HEK293 (cell line): Measurements from ENCODE around the gene TRIM28.

ENCODE experiments used
- ZNF155 ChIP-seq: fragments of 450-650 bp; formaldehyde crosslinking; IDR thresholded peaks from 2 replicates; pipeline ENCODE4 v1.5.1; 2016; ENCODE audit warnings: missing biosample characterization, missing genetic modification characterization
- ZNF24 ChIP-seq: fragments of 450-650 bp; formaldehyde crosslinking; IDR thresholded peaks from 2 replicates; pipeline ENCODE4 v1.5.1; 2016; ENCODE audit warnings: missing biosample characterization, missing genetic modification characterization
- ZNF350 ChIP-seq: fragments of 450-650 bp; formaldehyde crosslinking; IDR thresholded peaks from 2 replicates; pipeline ENCODE4 v1.5.0; 2017; ENCODE audit warnings: missing biosample characterization, mild to moderate bottlenecking, missing genetic modification characterization
- ZNF629 ChIP-seq: fragments of 450-650 bp; formaldehyde crosslinking; IDR thresholded peaks from 2 replicates; pipeline ENCODE4 v1.5.1; 2017; ENCODE audit warnings: missing biosample characterization, missing genetic modification characterization
- TF ChIP-seq, protein P1 (sequence below): fragments of 450-650 bp; formaldehyde crosslinking; IDR thresholded peaks from 2 replicates; pipeline ENCODE4 v1.5.1; 2016; ENCODE audit warnings: missing biosample characterization, missing genetic modification characterization
- TF ChIP-seq, protein P2 (sequence below): fragments of 450-650 bp; formaldehyde crosslinking; IDR thresholded peaks from 2 replicates; pipeline ENCODE4 v1.5.1; 2016; ENCODE audit warnings: missing biosample characterization, missing genetic modification characterization, low read depth

DNA sequence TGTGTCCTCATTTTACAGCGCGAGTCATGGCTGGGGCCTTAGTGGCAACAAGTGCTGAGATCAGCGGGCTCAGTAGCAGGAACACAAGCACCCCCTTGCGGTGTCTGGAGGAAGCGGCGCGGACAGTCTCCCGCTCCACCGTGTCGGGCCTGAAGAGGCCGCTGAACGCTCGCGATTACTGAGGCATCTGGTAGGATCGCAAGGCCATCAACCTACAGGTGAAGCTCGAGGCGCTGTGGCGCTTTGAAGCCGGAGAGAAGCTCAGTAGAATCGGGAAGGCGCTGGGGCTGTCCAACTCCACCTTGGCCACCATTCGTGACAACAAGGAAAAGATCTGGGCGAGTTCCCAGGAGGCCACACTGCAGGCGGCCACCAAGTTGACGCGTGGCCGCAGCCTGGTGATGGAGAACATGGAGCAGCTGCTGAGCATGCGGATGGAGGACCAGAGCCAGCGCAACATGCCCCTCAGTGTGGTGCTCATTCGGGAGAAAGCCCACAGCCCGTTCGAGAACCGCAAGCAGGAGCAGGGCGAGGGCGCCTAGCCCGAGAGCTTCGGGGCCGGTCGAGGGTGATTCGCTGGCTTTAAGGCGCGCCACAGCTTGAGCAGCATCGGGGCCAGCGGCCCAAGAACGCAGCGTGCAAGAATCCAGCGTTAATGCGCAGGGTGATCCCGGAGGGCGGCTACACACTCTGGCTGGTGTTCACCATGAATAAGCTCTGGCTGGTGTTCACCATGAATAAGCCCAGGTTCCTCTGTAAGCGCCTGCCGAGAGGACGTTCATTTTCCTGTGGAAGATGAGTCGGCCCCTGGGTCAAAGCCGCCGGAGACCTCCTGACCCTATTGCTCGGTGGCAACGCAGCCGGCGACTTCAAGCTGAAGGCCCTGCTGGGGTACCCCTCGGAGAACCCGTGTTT, 37.6 kb downstream of the TRIM28 start:
- no peak for TF ChIP-seq ZNF629
- TF ChIP-seq ZNF24 (tag by site-specific recombination) = no peak
- no peak for TF ChIP-seq ZNF155
- TF ChIP-seq ZNF350 (tag by site-specific recombination) = no peak
- TF ChIP-seq, protein P1, sequence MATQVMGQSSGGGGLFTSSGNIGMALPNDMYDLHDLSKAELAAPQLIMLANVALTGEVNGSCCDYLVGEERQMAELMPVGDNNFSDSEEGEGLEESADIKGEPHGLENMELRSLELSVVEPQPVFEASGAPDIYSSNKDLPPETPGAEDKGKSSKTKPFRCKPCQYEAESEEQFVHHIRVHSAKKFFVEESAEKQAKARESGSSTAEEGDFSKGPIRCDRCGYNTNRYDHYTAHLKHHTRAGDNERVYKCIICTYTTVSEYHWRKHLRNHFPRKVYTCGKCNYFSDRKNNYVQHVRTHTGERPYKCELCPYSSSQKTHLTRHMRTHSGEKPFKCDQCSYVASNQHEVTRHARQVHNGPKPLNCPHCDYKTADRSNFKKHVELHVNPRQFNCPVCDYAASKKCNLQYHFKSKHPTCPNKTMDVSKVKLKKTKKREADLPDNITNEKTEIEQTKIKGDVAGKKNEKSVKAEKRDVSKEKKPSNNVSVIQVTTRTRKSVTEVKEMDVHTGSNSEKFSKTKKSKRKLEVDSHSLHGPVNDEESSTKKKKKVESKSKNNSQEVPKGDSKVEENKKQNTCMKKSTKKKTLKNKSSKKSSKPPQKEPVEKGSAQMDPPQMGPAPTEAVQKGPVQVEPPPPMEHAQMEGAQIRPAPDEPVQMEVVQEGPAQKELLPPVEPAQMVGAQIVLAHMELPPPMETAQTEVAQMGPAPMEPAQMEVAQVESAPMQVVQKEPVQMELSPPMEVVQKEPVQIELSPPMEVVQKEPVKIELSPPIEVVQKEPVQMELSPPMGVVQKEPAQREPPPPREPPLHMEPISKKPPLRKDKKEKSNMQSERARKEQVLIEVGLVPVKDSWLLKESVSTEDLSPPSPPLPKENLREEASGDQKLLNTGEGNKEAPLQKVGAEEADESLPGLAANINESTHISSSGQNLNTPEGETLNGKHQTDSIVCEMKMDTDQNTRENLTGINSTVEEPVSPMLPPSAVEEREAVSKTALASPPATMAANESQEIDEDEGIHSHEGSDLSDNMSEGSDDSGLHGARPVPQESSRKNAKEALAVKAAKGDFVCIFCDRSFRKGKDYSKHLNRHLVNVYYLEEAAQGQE (tag by site-specific recombination) = no peak
- TF ChIP-seq, protein P2, sequence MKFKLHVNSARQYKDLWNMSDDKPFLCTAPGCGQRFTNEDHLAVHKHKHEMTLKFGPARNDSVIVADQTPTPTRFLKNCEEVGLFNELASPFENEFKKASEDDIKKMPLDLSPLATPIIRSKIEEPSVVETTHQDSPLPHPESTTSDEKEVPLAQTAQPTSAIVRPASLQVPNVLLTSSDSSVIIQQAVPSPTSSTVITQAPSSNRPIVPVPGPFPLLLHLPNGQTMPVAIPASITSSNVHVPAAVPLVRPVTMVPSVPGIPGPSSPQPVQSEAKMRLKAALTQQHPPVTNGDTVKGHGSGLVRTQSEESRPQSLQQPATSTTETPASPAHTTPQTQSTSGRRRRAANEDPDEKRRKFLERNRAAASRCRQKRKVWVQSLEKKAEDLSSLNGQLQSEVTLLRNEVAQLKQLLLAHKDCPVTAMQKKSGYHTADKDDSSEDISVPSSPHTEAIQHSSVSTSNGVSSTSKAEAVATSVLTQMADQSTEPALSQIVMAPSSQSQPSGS (tag by site-specific recombination) = no peak
